Retinal pigment epithelial cell (primary cell): ENCODE measurements around the gene CADM1.

Experiments used
- DNase-seq: peaks from one replicate; pipeline ENCODE4 v3.0.0-alpha.2; 2010; ENCODE audit warnings: low read depth
- H3K4me3 ChIP-seq: 2 replicates; pipeline ENCODE4 v1.5.1; 2011; ENCODE audit warnings: mild to moderate bottlenecking, low read length, control low read depth, moderate library complexity
- CTCF ChIP-seq: conservative IDR thresholded peaks from 2 replicates; pipeline ENCODE4 v1.5.1; 2011; ENCODE audit warnings: low read depth, low read length, control low read depth, inconsistent platforms

Gene CADM1

GRCh38 chr11:115504276-115505158 is at the start of gene CADM1:
Gene CADM1 (minus strand): TSS chr11:115504415.
- TF ChIP-seq CTCF = peak; percentile 74
- peak within 1 kb of the TSS; percentile 83 for H3K4me3 ChIP-seq
- DNase-seq = peak; percentile 86

- TF ChIP-seq CTCF = no peak
- DNase-seq = no peak
- no peak overlapping the region for H3K4me3 ChIP-seq
Observed at GRCh38 chr11:115552773-115553438, 48.7 kb upstream of the CADM1 start.

- DNase-seq = no peak
- no peak for TF ChIP-seq CTCF
- no peak overlapping the region for H3K4me3 ChIP-seq
Observed at GRCh38 chr11:115552151-115552772, 48.0 kb upstream of the CADM1 start.

- DNase-seq = no peak
- TF ChIP-seq CTCF = no peak
- H3K4me3 ChIP-seq = no peak overlapping the region
Observed at GRCh38 chr11:115550291-115551059, 46.3 kb upstream of the CADM1 start.

- no peak for TF ChIP-seq CTCF
- DNase-seq = no peak
- H3K4me3 ChIP-seq = no peak overlapping the region
Observed at GRCh38 chr11:115548878-115549528, 44.8 kb upstream of the CADM1 start.

GRCh38 chr11:115545581-115546210 is 41.5 kb upstream of the CADM1 start:
- H3K4me3 ChIP-seq = no peak overlapping the region
- no peak for DNase-seq
- TF ChIP-seq CTCF = no peak
